ENCODE results near the gene HTR3B. TPM values are rescaled to one million over a fixed set of nuclear protein-coding genes. Genes with fewer than 3 reads are reported as not detected.

Gene HTR3B
- total and polyA plus RNA-seq, 2 of the 4 experiments (the other 2 are of a cell fraction) = not detected

- Histone ChIP-seq H2AK9ac (replicated peaks; ENCODE audit: low read depth, low read length, poor library complexity) (no peak overlapping the region), H3K56ac (ENCODE audit: extremely low read depth, insufficient read depth, low read length) (no peak overlapping the region), H3K27ac (ENCODE audit: insufficient read depth, low read length) (no peak overlapping the region), H3K9me1 (ENCODE audit: insufficient read depth, low read length) (no peaks in the 10 kb centered on the region), H2AFZ (replicated peaks; ENCODE audit: low read length, poor library complexity) (no peak overlapping the region), H3K23ac (ENCODE audit: low read depth, low read length) (no peak overlapping the region), H3K4me1 (ENCODE audit: control insufficient read depth, insufficient read depth, low read length) (no peaks in the 10 kb centered on the region), H2AK5ac (ENCODE audit: low read depth, low read length) (no peak overlapping the region), H4K5ac (ENCODE audit: low read depth, low read length) (no peak overlapping the region), H2BK15ac (ENCODE audit: low read depth, low read length) (no peak overlapping the region), H3K14ac (replicated peaks; ENCODE audit: low read depth, low read length) (no peak overlapping the region), H2BK20ac (ENCODE audit: low read depth, low read length) (no peak overlapping the region), H3K4me3 (ENCODE audit: insufficient read depth, low read depth, low read length) (no peak overlapping the region), H3K9me3 (ENCODE audit: control insufficient read depth, insufficient read depth, low read length) (no peaks in the 10 kb centered on the region), H2BK5ac (ENCODE audit: low read depth, low read length, poor library complexity, severe bottlenecking) (no peak overlapping the region), H4K20me1 (ENCODE audit: insufficient read depth, low read length) (no peaks in the 10 kb centered on the region), H3K79me1 (ENCODE audit: low read depth in 1 of 2, low read length in 2 of 2) (no peaks in the 10 kb centered on the region), H3K4ac (ENCODE audit: low read depth, low read length) (no peak overlapping the region), H2BK120ac (ENCODE audit: low read depth, low read length) (no peak overlapping the region), H4K8ac (ENCODE audit: low read depth in 2 of 2, low read length in 2 of 2) (no peak overlapping the region), H3K9ac (ENCODE audit: low read depth, low read length) (no peak overlapping the region), H4K91ac (ENCODE audit: insufficient read depth, low read depth, low read length) (no peak overlapping the region), H3K4me2 (ENCODE audit: low read depth, low read length) (no peak overlapping the region), H3K27me3 (ENCODE audit: control insufficient read depth, insufficient read depth, low read length) (peaks cover 6% of the 10 kb centered on the region; the same call in 1 of the 2 replicates), H3K36me3 (ENCODE audit: control insufficient read depth, insufficient read depth, low read length) (no peaks in the 10 kb centered on the region), H3K18ac (ENCODE audit: low read depth, low read length) (no peak overlapping the region)
- no peak for TF ChIP-seq USF2 (IDR thresholded peaks at IDR 0.05; ENCODE audit: low read depth, low read length)
- no peak for TF ChIP-seq FOS (IDR thresholded peaks at IDR 0.05; ENCODE audit: low read depth, low read length)
- no peak for TF ChIP-seq CHD1 (IDR thresholded peaks at IDR 0.05; ENCODE audit: low read depth, low read length)
- no peak for TF ChIP-seq POLR2A (IDR thresholded peaks at IDR 0.05; ENCODE audit: low read depth, low read length)
- TF ChIP-seq MXI1 (IDR thresholded peaks at IDR 0.05; ENCODE audit: borderline replicate concordance, low read depth, low read length) = no peak
- TF ChIP-seq, protein P1, sequence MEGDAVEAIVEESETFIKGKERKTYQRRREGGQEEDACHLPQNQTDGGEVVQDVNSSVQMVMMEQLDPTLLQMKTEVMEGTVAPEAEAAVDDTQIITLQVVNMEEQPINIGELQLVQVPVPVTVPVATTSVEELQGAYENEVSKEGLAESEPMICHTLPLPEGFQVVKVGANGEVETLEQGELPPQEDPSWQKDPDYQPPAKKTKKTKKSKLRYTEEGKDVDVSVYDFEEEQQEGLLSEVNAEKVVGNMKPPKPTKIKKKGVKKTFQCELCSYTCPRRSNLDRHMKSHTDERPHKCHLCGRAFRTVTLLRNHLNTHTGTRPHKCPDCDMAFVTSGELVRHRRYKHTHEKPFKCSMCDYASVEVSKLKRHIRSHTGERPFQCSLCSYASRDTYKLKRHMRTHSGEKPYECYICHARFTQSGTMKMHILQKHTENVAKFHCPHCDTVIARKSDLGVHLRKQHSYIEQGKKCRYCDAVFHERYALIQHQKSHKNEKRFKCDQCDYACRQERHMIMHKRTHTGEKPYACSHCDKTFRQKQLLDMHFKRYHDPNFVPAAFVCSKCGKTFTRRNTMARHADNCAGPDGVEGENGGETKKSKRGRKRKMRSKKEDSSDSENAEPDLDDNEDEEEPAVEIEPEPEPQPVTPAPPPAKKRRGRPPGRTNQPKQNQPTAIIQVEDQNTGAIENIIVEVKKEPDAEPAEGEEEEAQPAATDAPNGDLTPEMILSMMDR (conservative IDR thresholded peaks at IDR 0.05; ENCODE audit: low read depth, low read length) = no peak
- no peak for TF ChIP-seq NFE2L2 (IDR thresholded peaks at IDR 0.05; ENCODE audit: low read depth, low read length)
- no peak for TF ChIP-seq RFX5 (IDR thresholded peaks at IDR 0.05; ENCODE audit: low read depth, low read length)
- no peak for TF ChIP-seq BHLHE40 (IDR thresholded peaks at IDR 0.05; ENCODE audit: low read depth, low read length)
- TF ChIP-seq RCOR1 (IDR thresholded peaks at IDR 0.05; ENCODE audit: insufficient replicate concordance, low read length) = no peak
- BruUV-seq (replicated peaks) = no TSS peak
- dilution Hi-C loops (cut with HindIII; ENCODE audit: low sequenced_read_pairs, unreplicated experiment) = no loop called here
- no peak for ATAC-seq (ENCODE audit: low read depth)
- 17% methylated on average over 1 of the region's 6 CpGs; no CpG with 5 or more reads in 1 of the 2 experiments for WGBS, 2 experiments (ENCODE audit: extremely low coverage in 2 of 2, insufficient read length in 1 of 2)
- ChIA-PET POLR2A (ENCODE audit: unreplicated experiment) (no interaction called here), CTCF (interaction anchor here (1.7 kb wide), 1 partner anchor 8 kb away, joined by 4 read pairs; no protein-coding TSS in a partner anchor)
- in situ Hi-C loops (cut with MboI; ENCODE audit: low sequenced_read_pairs) = no loop called here
- intact Hi-C loops (cut with micrococcal nuclease) = no loop called here
- DNase-seq = no peak
Measured at GRCh38 chr11:113954235-113954634, 49.6 kb downstream of the HTR3B start.
